Measurements from ENCODE around the gene GSG1L.

The GSG1L gene

DNA sequence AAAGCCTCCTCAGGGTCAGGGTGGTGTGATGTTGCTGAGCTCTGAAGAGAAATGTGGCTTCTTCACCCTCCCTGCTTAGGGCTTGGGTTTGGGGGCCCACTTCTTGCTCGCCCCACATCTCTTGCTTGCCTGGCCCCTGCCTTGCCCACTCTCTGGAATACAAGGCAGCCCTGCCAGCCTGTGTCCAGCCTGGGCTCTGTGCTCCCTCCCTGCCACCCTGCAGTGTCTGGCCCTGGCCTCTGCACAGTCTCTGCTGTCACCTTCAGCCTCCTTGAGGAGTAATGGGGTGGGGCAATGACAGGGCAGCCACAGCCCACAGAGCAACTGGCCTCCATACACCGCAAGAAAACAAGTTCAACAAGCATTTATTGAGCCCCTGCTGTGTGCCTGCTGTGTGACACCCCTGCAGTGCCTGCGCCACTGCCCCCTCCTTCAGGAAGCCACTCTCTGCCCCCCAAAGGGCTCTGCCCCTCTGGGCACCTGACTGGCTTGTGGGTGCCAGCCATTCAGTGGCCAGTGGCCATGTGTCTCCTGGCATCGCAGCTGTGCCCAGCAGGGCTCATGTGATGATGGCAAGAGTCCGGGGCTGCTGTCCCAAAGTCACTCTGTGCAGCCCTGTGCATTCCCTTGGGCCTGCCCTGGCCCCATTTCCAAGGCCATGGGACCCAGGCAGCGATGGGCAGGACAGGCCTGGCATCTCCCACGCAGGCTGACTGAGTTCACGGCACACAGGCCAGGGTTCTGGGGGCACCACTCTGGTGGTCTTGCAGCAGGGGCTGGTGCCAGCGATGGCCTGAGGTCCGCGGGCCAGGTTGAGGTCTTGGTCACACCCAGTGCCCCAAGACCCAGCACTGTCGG is 272.7 kb downstream of the GSG1L start:
- TF ChIP-seq EZH2phosphoT487 (conservative IDR thresholded peaks at IDR 0.05; ENCODE audit: low read length) = no peak
- TF ChIP-seq, protein P1, sequence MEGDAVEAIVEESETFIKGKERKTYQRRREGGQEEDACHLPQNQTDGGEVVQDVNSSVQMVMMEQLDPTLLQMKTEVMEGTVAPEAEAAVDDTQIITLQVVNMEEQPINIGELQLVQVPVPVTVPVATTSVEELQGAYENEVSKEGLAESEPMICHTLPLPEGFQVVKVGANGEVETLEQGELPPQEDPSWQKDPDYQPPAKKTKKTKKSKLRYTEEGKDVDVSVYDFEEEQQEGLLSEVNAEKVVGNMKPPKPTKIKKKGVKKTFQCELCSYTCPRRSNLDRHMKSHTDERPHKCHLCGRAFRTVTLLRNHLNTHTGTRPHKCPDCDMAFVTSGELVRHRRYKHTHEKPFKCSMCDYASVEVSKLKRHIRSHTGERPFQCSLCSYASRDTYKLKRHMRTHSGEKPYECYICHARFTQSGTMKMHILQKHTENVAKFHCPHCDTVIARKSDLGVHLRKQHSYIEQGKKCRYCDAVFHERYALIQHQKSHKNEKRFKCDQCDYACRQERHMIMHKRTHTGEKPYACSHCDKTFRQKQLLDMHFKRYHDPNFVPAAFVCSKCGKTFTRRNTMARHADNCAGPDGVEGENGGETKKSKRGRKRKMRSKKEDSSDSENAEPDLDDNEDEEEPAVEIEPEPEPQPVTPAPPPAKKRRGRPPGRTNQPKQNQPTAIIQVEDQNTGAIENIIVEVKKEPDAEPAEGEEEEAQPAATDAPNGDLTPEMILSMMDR (IDR thresholded peaks at IDR 0.05; ENCODE audit: insufficient read depth, low read length, poor library complexity, severe bottlenecking) = no peak
- Histone ChIP-seq H3K9me3 (ENCODE audit: insufficient read depth, low read length) (no peaks in the 10 kb centered on the region), H3K27ac (ENCODE audit: low read depth, low read length) (no peak overlapping the region), H3K4me3 (ENCODE audit: insufficient read depth, low read length, poor library complexity, severe bottlenecking) (no peak overlapping the region), H3K79me2 (ENCODE audit: insufficient read depth, low read length) (no peaks in the 10 kb centered on the region), H3K9ac (ENCODE audit: low read length) (no peak overlapping the region), H3F3A (ENCODE audit: insufficient read depth) (no peaks in the 10 kb centered on the region), H3K36me3 (ENCODE audit: low read length) (no peaks in the 10 kb centered on the region), H3K27me3 (ENCODE audit: low read length) (no peaks in the 10 kb centered on the region), H2AFZ (ENCODE audit: low read depth, low read length, severe bottlenecking) (no peak overlapping the region), H4K20me1 (ENCODE audit: low read depth, low read length) (no peaks in the 10 kb centered on the region), H3K4me2 (ENCODE audit: low read depth, low read length, poor library complexity, severe bottlenecking) (no peak overlapping the region), H3K9me2 (replicated peaks; ENCODE audit: insufficient read depth, low read length) (no peaks in the 10 kb centered on the region)

DNA sequence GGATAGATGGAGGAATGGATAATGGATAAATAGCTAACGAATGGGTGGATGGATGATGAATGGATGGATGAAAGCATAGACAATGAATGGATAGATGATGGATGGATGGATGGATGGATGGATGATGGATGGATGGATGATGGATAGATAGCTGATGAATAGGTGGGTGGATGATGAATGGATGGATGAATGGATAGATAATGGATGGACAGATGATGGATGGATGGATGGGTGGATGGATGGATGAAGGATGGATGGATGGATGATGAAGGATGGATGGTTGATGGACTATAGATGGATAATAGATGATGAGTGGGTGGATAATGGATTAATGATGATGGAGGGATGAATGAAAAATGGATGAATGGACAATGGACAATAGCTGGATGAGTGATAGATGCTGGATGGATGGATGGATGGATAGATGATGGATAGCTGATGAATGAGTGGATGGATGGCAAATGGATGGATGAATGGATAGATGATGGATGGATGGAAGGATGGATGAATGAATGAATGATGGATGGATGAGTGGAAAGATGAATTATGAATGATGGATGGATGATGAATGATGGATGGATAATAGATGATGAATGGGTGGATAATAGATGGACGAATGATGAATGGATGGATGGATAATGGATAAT is 273.8 kb downstream of the GSG1L start:
- Histone ChIP-seq H3K4me3 (ENCODE audit: insufficient read depth, low read length, poor library complexity, severe bottlenecking) (no peak overlapping the region), H2AFZ (ENCODE audit: low read depth, low read length, severe bottlenecking) (no peak overlapping the region), H3F3A (ENCODE audit: insufficient read depth) (no peaks in the 10 kb centered on the region), H3K9me2 (replicated peaks; ENCODE audit: insufficient read depth, low read length) (no peaks in the 10 kb centered on the region), H3K79me2 (ENCODE audit: insufficient read depth, low read length) (no peaks in the 10 kb centered on the region), H4K20me1 (ENCODE audit: low read depth, low read length) (no peaks in the 10 kb centered on the region), H3K27ac (ENCODE audit: low read depth, low read length) (no peak overlapping the region), H3K9ac (ENCODE audit: low read length) (no peak overlapping the region), H3K36me3 (ENCODE audit: low read length) (no peaks in the 10 kb centered on the region), H3K27me3 (ENCODE audit: low read length) (no peaks in the 10 kb centered on the region), H3K9me3 (ENCODE audit: insufficient read depth, low read length) (no peaks in the 10 kb centered on the region), H3K4me2 (ENCODE audit: low read depth, low read length, poor library complexity, severe bottlenecking) (no peak overlapping the region)
- TF ChIP-seq EZH2phosphoT487 (conservative IDR thresholded peaks at IDR 0.05; ENCODE audit: low read length) = no peak
- TF ChIP-seq, protein P1 (IDR thresholded peaks at IDR 0.05; ENCODE audit: insufficient read depth, low read length, poor library complexity, severe bottlenecking) = no peak

DNA sequence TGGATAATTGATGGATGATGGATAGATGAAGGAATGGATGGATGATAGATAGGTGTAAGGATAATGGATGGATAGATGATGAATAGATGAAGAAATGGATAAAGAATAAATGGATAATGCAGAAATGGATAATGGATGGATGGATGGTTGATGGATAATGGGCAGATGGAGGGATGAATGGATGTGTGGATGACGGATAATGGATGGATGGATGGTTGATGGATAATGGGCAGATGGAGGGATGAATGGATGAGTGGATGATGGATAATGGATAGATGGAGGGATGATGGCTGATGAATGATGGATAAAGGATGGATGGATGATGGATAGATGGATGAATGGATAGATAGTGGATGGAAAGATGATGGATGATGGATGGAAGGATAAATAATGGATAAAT is 274.4 kb downstream of the GSG1L start:
- Histone ChIP-seq H3K4me3 (ENCODE audit: insufficient read depth, low read length, poor library complexity, severe bottlenecking) (no peak overlapping the region), H3K79me2 (ENCODE audit: insufficient read depth, low read length) (no peaks in the 10 kb centered on the region), H3K9ac (ENCODE audit: low read length) (no peak overlapping the region), H3K27ac (ENCODE audit: low read depth, low read length) (no peak overlapping the region), H3K36me3 (ENCODE audit: low read length) (no peaks in the 10 kb centered on the region), H3K9me2 (replicated peaks; ENCODE audit: insufficient read depth, low read length) (no peaks in the 10 kb centered on the region), H3K27me3 (ENCODE audit: low read length) (no peaks in the 10 kb centered on the region), H4K20me1 (ENCODE audit: low read depth, low read length) (no peaks in the 10 kb centered on the region), H3K9me3 (ENCODE audit: insufficient read depth, low read length) (no peaks in the 10 kb centered on the region), H2AFZ (ENCODE audit: low read depth, low read length, severe bottlenecking) (no peak overlapping the region), H3K4me2 (ENCODE audit: low read depth, low read length, poor library complexity, severe bottlenecking) (no peak overlapping the region), H3F3A (ENCODE audit: insufficient read depth) (no peaks in the 10 kb centered on the region)
- TF ChIP-seq, protein P1 (IDR thresholded peaks at IDR 0.05; ENCODE audit: insufficient read depth, low read length, poor library complexity, severe bottlenecking) = no peak
- no peak for TF ChIP-seq EZH2phosphoT487 (conservative IDR thresholded peaks at IDR 0.05; ENCODE audit: low read length)
